GM12878 (cell line): Measurements from ENCODE around the gene OR1F1. TPM values are rescaled to one million over a fixed set of nuclear protein-coding genes. Genes with fewer than 3 reads are reported as not detected.

Experiments
- EGR1 ChIP-seq, 2 experiments: IDR thresholded peaks; 1 replicate in 1 of 2; 2 replicates in 1 of 2; pipeline ENCODE4 v1.6.1; 2011 to 2012; ENCODE audit warnings: low read depth in 2 of 2, low read length in 2 of 2, borderline replicate concordance in 1 of 2, mild to moderate bottlenecking in 1 of 2, moderate library complexity in 1 of 2
- NFYB ChIP-seq: IDR thresholded peaks from 2 replicates; pipeline ENCODE4 v1.6.1; 2011; ENCODE audit warnings: low read depth, mild to moderate bottlenecking, low read length, improper control_type of control experiment, moderate library complexity; ENCODE audit not compliant: insufficient read depth
- SIX5 ChIP-seq: IDR thresholded peaks from 2 replicates; pipeline ENCODE4 v1.6.1; 2011; ENCODE audit warnings: mild to moderate bottlenecking, low read depth, low read length, moderate library complexity; ENCODE audit not compliant: severe bottlenecking
- TBL1XR1 ChIP-seq: IDR thresholded peaks from 2 replicates; pipeline ENCODE4 v1.6.1; 2012; ENCODE audit warnings: low read depth, low read length, improper control_type of control experiment
- WRNIP1 ChIP-seq: IDR thresholded peaks from 2 replicates; pipeline ENCODE4 v1.6.1; 2011; ENCODE audit warnings: low read depth, low read length, improper control_type of control experiment, borderline replicate concordance
- ZZZ3 ChIP-seq: IDR thresholded peaks from 2 replicates; pipeline ENCODE4 v1.6.1; 2011; ENCODE audit warnings: low read depth; ENCODE audit not compliant: control insufficient read depth, insufficient read length
- polyA plus RNA-seq, 11 experiments: library from polyadenylated mRNA; depleted of rRNA in 4 of 11; unstranded in 6 of 11; stranded (reverse) in 5 of 11; fragments of >200 nt; fragmentation: Nextera tagmentation in 4 of 11; fragmentation: Illumina TruSeq in 1 of 11; extraction: Ambion mirVana in 4 of 11; extraction: Trizol in 1 of 11; gene quantifications; 1 replicate in 1 of 11; 2 replicates in 10 of 11; pipeline versions ENCODE4 v1.2.1 to v1.2.3, GENCODE V29; 2011 to 2016; ENCODE audit warnings: inconsistent platforms in 2 of 11, missing spikeins in 2 of 11, low read depth in 1 of 11
- total RNA-seq, 4 experiments: library from RNA; depleted of rRNA in 3 of 4; stranded (reverse); fragments of >200 nt in 3 of 4; fragmentation: Illumina TruSeq in 1 of 4; extraction: Trizol in 1 of 4; gene quantifications; 2 replicates each; pipeline versions ENCODE4 v1.2.1 to v1.2.3, GENCODE V29; 2013 to 2021
- TF ChIP-seq, protein P1 (sequence below): fragments of 450-650 bp; formaldehyde crosslinking; IDR thresholded peaks from 2 replicates; pipeline ENCODE4 v1.5.0; 2022; ENCODE audit warnings: mild to moderate bottlenecking, missing genetic modification characterization
- TF ChIP-seq, protein P2 (sequence below): IDR thresholded peaks from 2 replicates; pipeline ENCODE4 v1.6.1; 2011; ENCODE audit warnings: low read depth, mild to moderate bottlenecking, low read length, moderate library complexity, borderline replicate concordance; ENCODE audit errors: extremely low read depth
- TF ChIP-seq, protein P3 (sequence below): fragments of 450-650 bp; IDR thresholded peaks from 2 replicates; pipeline ENCODE4 v1.6.1; 2016; ENCODE audit warnings: mild to moderate bottlenecking, moderate library complexity, borderline replicate concordance
- TF ChIP-seq, protein P4 (sequence below): IDR thresholded peaks from 2 replicates; pipeline ENCODE4 v1.6.1; 2011; ENCODE audit warnings: mild to moderate bottlenecking, low read depth, low read length, moderate library complexity; ENCODE audit not compliant: insufficient replicate concordance
- TF ChIP-seq, protein P5 (sequence below): fragments of 450-650 bp; formaldehyde crosslinking; IDR thresholded peaks from 2 replicates; pipeline ENCODE4 v1.4.0; 2022; ENCODE audit warnings: mild to moderate bottlenecking, moderate library complexity
- TF ChIP-seq, protein P6 (sequence below): IDR thresholded peaks from 2 replicates; pipeline ENCODE4 v1.6.1; 2011; ENCODE audit warnings: borderline replicate concordance, low read depth, mild to moderate bottlenecking, moderate library complexity, mixed read lengths, low read length; ENCODE audit not compliant: insufficient read depth; ENCODE audit errors: extremely low read length

OR1F1 gene
- total and polyA plus RNA-seq, 10 of the 15 experiments (the other 5 are each of a cell fraction or from before 2014, with no cell fraction given), result 0.10 to 0.14 (median 0.12) TPM; not detected in 7

DNA sequence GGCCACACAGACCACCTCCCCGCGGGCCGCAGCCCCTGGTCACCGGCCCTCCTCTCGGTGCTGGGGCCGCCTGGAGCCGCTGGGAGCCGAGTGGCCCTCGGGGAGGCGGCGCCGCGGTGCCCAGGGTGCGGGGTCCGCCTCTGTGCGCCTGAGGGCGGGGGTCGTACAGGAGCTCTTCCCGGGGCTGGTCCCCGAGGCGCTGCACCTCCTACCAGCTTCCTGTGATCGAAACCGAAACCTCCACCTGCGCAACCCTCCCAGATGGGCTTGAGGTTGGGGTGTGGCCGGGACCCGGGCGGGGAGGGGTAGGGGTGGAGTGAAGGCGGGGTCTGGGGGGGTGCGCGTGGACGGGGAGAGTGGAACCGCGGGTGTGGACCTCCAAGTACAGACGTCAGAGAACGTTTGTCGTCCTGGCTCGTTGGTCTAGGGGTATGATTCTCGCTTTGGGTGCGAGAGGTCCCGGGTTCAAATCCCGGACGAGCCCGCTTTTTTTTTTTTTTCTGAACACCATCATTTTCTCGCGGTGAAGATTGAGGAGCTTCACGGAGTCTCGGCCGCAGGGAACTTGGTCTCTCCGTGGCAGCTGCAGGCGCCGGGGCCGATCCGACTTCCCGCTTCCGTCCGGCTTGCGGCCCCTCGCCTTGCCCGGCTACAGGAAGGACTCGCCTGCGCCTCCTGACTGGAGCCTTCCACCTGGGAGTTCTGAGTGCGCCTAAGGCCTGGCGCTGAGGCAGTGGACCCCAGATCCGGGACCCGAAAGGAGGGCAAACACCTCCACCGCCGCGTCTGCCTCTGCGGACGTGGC, 29.3 kb upstream of the OR1F1 start (continued):
- TF ChIP-seq, protein P1, sequence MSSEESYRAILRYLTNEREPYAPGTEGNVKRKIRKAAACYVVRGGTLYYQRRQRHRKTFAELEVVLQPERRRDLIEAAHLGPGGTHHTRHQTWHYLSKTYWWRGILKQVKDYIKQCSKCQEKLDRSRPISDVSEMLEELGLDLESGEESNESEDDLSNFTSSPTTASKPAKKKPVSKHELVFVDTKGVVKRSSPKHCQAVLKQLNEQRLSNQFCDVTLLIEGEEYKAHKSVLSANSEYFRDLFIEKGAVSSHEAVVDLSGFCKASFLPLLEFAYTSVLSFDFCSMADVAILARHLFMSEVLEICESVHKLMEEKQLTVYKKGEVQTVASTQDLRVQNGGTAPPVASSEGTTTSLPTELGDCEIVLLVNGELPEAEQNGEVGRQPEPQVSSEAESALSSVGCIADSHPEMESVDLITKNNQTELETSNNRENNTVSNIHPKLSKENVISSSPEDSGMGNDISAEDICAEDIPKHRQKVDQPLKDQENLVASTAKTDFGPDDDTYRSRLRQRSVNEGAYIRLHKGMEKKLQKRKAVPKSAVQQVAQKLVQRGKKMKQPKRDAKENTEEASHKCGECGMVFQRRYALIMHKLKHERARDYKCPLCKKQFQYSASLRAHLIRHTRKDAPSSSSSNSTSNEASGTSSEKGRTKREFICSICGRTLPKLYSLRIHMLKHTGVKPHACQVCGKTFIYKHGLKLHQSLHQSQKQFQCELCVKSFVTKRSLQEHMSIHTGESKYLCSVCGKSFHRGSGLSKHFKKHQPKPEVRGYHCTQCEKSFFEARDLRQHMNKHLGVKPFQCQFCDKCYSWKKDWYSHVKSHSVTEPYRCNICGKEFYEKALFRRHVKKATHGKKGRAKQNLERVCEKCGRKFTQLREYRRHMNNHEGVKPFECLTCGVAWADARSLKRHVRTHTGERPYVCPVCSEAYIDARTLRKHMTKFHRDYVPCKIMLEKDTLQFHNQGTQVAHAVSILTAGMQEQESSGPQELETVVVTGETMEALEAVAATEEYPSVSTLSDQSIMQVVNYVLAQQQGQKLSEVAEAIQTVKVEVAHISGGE (CRISPR knock-in tag), result no peak
- no peak for TF ChIP-seq WRNIP1
- TF ChIP-seq, protein P2, sequence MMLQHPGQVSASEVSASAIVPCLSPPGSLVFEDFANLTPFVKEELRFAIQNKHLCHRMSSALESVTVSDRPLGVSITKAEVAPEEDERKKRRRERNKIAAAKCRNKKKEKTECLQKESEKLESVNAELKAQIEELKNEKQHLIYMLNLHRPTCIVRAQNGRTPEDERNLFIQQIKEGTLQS, result no peak
- TF ChIP-seq TBL1XR1, result no peak
- no peak for TF ChIP-seq EGR1 (IDR thresholded peaks at IDR 0.05; ENCODE audit: borderline replicate concordance in 1 of 2, low read depth in 2 of 2, low read length in 2 of 2)
- TF ChIP-seq, protein P3, sequence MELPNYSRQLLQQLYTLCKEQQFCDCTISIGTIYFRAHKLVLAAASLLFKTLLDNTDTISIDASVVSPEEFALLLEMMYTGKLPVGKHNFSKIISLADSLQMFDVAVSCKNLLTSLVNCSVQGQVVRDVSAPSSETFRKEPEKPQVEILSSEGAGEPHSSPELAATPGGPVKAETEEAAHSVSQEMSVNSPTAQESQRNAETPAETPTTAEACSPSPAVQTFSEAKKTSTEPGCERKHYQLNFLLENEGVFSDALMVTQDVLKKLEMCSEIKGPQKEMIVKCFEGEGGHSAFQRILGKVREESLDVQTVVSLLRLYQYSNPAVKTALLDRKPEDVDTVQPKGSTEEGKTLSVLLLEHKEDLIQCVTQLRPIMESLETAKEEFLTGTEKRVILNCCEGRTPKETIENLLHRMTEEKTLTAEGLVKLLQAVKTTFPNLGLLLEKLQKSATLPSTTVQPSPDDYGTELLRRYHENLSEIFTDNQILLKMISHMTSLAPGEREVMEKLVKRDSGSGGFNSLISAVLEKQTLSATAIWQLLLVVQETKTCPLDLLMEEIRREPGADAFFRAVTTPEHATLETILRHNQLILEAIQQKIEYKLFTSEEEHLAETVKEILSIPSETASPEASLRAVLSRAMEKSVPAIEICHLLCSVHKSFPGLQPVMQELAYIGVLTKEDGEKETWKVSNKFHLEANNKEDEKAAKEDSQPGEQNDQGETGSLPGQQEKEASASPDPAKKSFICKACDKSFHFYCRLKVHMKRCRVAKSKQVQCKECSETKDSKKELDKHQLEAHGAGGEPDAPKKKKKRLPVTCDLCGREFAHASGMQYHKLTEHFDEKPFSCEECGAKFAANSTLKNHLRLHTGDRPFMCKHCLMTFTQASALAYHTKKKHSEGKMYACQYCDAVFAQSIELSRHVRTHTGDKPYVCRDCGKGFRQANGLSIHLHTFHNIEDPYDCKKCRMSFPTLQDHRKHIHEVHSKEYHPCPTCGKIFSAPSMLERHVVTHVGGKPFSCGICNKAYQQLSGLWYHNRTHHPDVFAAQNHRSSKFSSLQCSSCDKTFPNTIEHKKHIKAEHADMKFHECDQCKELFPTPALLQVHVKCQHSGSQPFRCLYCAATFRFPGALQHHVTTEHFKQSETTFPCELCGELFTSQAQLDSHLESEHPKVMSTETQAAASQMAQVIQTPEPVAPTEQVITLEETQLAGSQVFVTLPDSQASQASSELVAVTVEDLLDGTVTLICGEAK, result peak; percentile 52
- no peak for TF ChIP-seq SIX5
- TF ChIP-seq NFYB, result no peak
- TF ChIP-seq, protein P4, sequence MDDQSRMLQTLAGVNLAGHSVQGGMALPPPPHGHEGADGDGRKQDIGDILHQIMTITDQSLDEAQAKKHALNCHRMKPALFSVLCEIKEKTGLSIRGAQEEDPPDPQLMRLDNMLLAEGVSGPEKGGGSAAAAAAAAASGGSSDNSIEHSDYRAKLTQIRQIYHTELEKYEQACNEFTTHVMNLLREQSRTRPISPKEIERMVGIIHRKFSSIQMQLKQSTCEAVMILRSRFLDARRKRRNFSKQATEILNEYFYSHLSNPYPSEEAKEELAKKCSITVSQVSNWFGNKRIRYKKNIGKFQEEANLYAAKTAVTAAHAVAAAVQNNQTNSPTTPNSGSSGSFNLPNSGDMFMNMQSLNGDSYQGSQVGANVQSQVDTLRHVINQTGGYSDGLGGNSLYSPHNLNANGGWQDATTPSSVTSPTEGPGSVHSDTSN, result no peak
- TF ChIP-seq, protein P5, sequence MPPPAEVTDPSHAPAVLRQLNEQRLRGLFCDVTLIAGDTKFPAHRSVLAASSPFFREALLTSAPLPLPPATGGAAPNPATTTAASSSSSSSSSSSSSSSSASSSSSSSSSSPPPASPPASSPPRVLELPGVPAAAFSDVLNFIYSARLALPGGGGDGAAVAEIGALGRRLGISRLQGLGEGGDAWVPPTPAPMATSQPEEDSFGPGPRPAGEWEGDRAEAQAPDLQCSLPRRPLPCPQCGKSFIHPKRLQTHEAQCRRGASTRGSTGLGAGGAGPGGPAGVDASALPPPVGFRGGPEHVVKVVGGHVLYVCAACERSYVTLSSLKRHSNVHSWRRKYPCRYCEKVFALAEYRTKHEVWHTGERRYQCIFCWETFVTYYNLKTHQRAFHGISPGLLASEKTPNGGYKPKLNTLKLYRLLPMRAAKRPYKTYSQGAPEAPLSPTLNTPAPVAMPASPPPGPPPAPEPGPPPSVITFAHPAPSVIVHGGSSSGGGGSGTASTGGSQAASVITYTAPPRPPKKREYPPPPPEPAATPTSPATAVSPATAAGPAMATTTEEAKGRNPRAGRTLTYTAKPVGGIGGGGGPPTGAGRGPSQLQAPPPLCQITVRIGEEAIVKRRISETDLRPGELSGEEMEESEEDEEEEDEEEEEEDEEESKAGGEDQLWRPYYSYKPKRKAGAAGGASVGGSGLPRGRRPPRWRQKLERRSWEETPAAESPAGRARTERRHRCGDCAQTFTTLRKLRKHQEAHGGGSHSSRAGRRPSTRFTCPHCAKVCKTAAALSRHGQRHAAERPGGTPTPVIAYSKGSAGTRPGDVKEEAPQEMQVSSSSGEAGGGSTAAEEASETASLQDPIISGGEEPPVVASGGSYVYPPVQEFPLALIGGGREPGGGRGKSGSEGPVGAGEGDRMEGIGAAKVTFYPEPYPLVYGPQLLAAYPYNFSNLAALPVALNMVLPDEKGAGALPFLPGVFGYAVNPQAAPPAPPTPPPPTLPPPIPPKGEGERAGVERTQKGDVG, result no peak
- TF ChIP-seq ZZZ3, result no peak
- TF ChIP-seq, protein P6, sequence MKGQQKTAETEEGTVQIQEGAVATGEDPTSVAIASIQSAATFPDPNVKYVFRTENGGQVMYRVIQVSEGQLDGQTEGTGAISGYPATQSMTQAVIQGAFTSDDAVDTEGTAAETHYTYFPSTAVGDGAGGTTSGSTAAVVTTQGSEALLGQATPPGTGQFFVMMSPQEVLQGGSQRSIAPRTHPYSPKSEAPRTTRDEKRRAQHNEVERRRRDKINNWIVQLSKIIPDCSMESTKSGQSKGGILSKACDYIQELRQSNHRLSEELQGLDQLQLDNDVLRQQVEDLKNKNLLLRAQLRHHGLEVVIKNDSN, result no peak
